Measurements from ENCODE around the gene ST6GALNAC1. TPM values are rescaled to one million over a fixed set of nuclear protein-coding genes. Genes with fewer than 3 reads are reported as not detected.

ST6GALNAC1 gene
- total and polyA plus RNA-seq, 2 of the 8 experiments (the other 6 are each of a cell fraction or from before 2014, with no cell fraction given), result not detected

GRCh38 chr17:76601065-76601464 is 42.5 kb downstream of the ST6GALNAC1 start:
- no peak overlapping the region for H4K8ac ChIP-seq (ENCODE audit: extremely low read depth, insufficient read depth, low read length)
- no peak overlapping the region for H2BK5ac ChIP-seq (ENCODE audit: low read depth, low read length)
- H4K91ac ChIP-seq (replicated peaks; ENCODE audit: insufficient read length, low read length), result no peak overlapping the region
- H2BK15ac ChIP-seq (ENCODE audit: low read length), result no peak overlapping the region
- no peak overlapping the region for H3K4me3 ChIP-seq (ENCODE audit: extremely low read depth in 1 of 4, insufficient read depth in 2 of 4, low read depth in 3 of 4, low read length in 4 of 4)
- no peak overlapping the region for H2AK5ac ChIP-seq (ENCODE audit: low read depth, low read length)
- H3K27me3 ChIP-seq (replicated peaks in 1 of 4; ENCODE audit: control insufficient read depth in 3 of 4, extremely low read depth in 1 of 4, insufficient read depth in 3 of 4, low read length in 3 of 4), result no peaks in the 10 kb centered on the region; a peak in 2 of 7 replicates
- ChIA-PET POLR2A (ENCODE audit: partially characterized antibody) (interaction anchor here (0.6 to 2.2 kb wide), 6 partner anchors 11 to 137 kb away, joined by 3 to 10 read pairs (median 3); partner anchors contain the start of genes MFSD11 and ST6GALNAC2), CTCF (ENCODE audit: partially characterized antibody) (interaction anchor here (0.8 to 5.3 kb wide), 7 partner anchors 12 to 80 kb away, joined by 3 to 35 read pairs (median 11); no protein-coding TSS in a partner anchor)
- TF ChIP-seq CBX5 (IDR thresholded peaks at IDR 0.05; ENCODE audit: low read depth, low read length) (no peak), KDM5A (IDR thresholded peaks at IDR 0.05; ENCODE audit: low read length) (no peak), ATF3 (IDR thresholded peaks at IDR 0.05; ENCODE audit: insufficient read depth, low read depth, low read length) (no peak), SRF (IDR thresholded peaks at IDR 0.05; ENCODE audit: low read depth, low read length) (no peak), POLR2AphosphoS5 (IDR thresholded peaks at IDR 0.05; ENCODE audit: low read depth, low read length) (no peak), RBBP5 (IDR thresholded peaks at IDR 0.05; ENCODE audit: borderline replicate concordance, low read depth, low read length) (no peak), SAP30 (IDR thresholded peaks at IDR 0.05; ENCODE audit: insufficient read depth, insufficient replicate concordance, low read length) (no peak), ZNF274 (IDR thresholded peaks at IDR 0.05; ENCODE audit: borderline replicate concordance, extremely low read depth, low read length) (no peak), CHD1 (IDR thresholded peaks at IDR 0.05; ENCODE audit: low read depth, low read length) (no peak), SIRT6 (IDR thresholded peaks at IDR 0.05; ENCODE audit: low read length) (no peak), GABPA (IDR thresholded peaks at IDR 0.05; ENCODE audit: borderline replicate concordance, insufficient read depth, low read length) (no peak), FOSL1 (IDR thresholded peaks at IDR 0.05; ENCODE audit: insufficient read depth, low read depth, low read length) (no peak), CEBPB (IDR thresholded peaks at IDR 0.05; ENCODE audit: low read depth, low read length) (no peak), SP4 (IDR thresholded peaks at IDR 0.05; ENCODE audit: low read length) (no peak), ASH2L (IDR thresholded peaks at IDR 0.05; ENCODE audit: low read length) (no peak)
- H3K56ac ChIP-seq (replicated peaks; ENCODE audit: insufficient read length, low read depth, low read length), result no peak overlapping the region
- no peak overlapping the region for H2BK20ac ChIP-seq (ENCODE audit: low read length)
- H3K4me1 ChIP-seq (replicated peaks in 1 of 4; ENCODE audit: control insufficient read depth in 3 of 4, insufficient read depth in 4 of 4, low read length in 3 of 4), result peaks cover 0 to 7% (median 3%) of the 10 kb centered on the region in 4 experiments; a peak in 3 of 7 replicates
- H3K23me2 ChIP-seq (ENCODE audit: low read depth, low read length), result no peaks in the 10 kb centered on the region
- H3K36me3 ChIP-seq (ENCODE audit: control insufficient read depth in 2 of 4, insufficient read depth in 4 of 4, low read length in 3 of 4), result no peaks in the 10 kb centered on the region
- H2BK12ac ChIP-seq (ENCODE audit: low read depth, low read length), result no peak overlapping the region; the same call in 1 of the 2 replicates
- no peaks in the 10 kb centered on the region for H4K20me1 ChIP-seq (replicated peaks in 1 of 2; ENCODE audit: control insufficient read depth in 1 of 2, insufficient read depth in 2 of 2, low read length in 2 of 2)
- no peaks in the 10 kb centered on the region for H3K79me1 ChIP-seq (ENCODE audit: low read depth, low read length)
- DNase-seq (ENCODE audit: low read depth in 1 of 2, low spot score in 2 of 2) (no peak), FAIRE-seq (no peak)
- no peak overlapping the region for H3K23ac ChIP-seq (ENCODE audit: insufficient read length)
- no peak overlapping the region for H2BK120ac ChIP-seq (replicated peaks; ENCODE audit: low read depth, low read length)
- H3K14ac ChIP-seq (ENCODE audit: insufficient read length), result no peak overlapping the region
- H3K9me3 ChIP-seq (ENCODE audit: insufficient read depth in 2 of 2, low read depth in 1 of 2, low read length in 1 of 2), result no peaks in the 10 kb centered on the region
- no peak overlapping the region for H3K9ac ChIP-seq (replicated peaks in 1 of 4; ENCODE audit: extremely low read depth in 1 of 4, low read depth in 3 of 4, low read length in 3 of 4)
- 74% methylated on average over 8 of the region's 8 CpGs; no CpG with 5 or more reads in 1 of the 2 experiments for WGBS, 2 experiments (ENCODE audit: extremely low coverage in 1 of 2, insufficient coverage in 1 of 2, insufficient read length in 1 of 2, insufficient replicate concordance in 2 of 2, low coverage in 1 of 2, low lambda C conversion rate in 2 of 2, missing lambda C conversion rate in 1 of 2)
- H4K5ac ChIP-seq (ENCODE audit: insufficient read length, low read depth, low read length), result no peak overlapping the region
- no peaks in the 10 kb centered on the region for H3K79me2 ChIP-seq (ENCODE audit: control insufficient read depth in 1 of 2, insufficient read depth in 2 of 2, low read length in 2 of 2)
- no peak overlapping the region for H3K27ac ChIP-seq (ENCODE audit: low read depth, low read length)
- no peak overlapping the region for H3K4me2 ChIP-seq (ENCODE audit: insufficient read depth in 1 of 2, low read depth in 2 of 2, low read length in 2 of 2)
- no peak overlapping the region for H3K4ac ChIP-seq (replicated peaks; ENCODE audit: insufficient read length, low read depth, low read length)
- H3K18ac ChIP-seq (ENCODE audit: extremely low read depth, low read length), result no peak overlapping the region
- no peak overlapping the region for H2AFZ ChIP-seq (ENCODE audit: low read length)
